VCaP (cell line): ENCODE results near the gene MACROD1.

ENCODE experiments used
- H3K27ac ChIP-seq: fragments of 450-650 bp; 2 replicates; pipeline ENCODE4 v1.5.1; 2017
- TF ChIP-seq, protein P1 (sequence below): fragments of 450-650 bp; conservative IDR thresholded peaks from 2 replicates; pipeline ENCODE4 v1.5.1; 2017; ENCODE audit warnings: mild to moderate bottlenecking, moderate library complexity

Gene MACROD1

DNA sequence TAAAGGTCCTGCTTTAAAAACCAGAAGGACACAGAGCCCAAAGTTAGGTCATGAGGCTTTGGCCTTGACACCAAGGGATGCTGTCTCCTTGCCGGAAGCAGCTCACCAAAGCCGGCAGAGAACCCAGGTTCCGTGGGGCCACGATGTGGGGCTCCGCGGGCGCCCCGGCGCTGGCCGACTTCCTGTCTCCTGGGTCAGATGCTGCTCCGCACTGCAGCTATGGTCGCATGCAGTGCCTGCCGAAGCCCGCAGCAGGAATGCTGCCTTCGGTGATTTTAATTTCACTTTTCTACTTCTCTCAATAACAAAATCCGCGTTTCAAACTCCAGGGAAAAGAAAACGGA, 180.1 kb downstream of the MACROD1 start:
- TF ChIP-seq, protein P1, sequence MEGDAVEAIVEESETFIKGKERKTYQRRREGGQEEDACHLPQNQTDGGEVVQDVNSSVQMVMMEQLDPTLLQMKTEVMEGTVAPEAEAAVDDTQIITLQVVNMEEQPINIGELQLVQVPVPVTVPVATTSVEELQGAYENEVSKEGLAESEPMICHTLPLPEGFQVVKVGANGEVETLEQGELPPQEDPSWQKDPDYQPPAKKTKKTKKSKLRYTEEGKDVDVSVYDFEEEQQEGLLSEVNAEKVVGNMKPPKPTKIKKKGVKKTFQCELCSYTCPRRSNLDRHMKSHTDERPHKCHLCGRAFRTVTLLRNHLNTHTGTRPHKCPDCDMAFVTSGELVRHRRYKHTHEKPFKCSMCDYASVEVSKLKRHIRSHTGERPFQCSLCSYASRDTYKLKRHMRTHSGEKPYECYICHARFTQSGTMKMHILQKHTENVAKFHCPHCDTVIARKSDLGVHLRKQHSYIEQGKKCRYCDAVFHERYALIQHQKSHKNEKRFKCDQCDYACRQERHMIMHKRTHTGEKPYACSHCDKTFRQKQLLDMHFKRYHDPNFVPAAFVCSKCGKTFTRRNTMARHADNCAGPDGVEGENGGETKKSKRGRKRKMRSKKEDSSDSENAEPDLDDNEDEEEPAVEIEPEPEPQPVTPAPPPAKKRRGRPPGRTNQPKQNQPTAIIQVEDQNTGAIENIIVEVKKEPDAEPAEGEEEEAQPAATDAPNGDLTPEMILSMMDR = no peak
- H3K27ac ChIP-seq = peak overlapping the region; percentile 99

DNA sequence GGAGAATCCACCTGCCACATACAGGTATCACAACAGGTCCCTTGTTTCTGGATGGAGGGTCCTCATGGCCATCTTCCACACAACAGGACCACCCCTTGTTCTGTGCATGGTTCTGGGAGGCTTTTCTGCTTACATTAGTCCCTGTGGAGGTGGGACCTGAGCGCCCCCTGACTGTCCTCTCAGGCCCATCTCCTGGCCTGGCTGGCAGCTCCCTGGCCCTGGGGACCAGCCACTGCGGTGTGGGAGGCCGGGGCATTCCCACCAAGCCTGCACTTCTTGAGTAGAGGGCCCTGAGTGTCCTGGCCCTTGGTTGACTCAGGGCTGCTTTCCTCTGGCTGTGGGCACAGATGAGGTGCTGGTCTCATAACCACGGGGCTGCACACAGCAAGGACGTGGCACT, 186.5 kb downstream of the MACROD1 start:
- TF ChIP-seq, protein P1 = peak; percentile 28

DNA sequence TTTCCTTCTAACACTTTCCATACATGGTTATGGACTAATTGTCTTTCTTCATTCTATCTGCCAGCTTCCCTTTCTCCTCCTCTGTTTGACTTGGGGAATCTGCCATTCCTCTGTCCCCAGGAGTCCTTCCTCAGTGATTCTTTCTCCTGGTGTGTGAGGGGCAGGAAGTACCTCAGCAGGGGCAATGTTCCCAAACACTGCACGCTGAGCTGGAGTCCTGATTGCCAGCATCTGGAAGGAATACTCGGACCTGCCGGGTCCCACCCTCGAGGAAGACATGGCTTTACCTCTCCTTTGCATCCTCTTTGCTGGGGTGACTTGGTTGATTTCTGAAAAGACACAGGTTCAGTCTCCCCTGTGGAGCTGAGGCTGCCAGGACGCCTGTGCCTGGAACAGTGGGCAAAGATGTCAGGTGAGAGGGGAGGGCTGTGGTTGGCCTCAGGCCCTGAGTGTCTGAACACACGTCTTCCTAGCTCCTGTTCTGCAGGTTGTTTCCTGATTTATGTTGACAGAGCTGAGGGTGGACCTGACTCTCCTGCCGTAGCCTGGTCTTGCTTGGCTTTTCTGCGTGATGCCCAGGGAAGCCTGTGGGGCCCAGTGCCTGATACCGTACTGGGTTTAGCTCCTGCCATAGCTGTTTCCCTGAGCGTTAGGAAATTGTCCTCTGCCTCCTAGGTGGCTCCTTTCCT, 187.2 kb downstream of the MACROD1 start:
- H3K27ac ChIP-seq = peak overlapping the region; percentile 99
- TF ChIP-seq, protein P1 = no peak

More for the DNA sequence above, 186.5 kb downstream of the MACROD1 start:
- peak overlapping the region; percentile 99 for H3K27ac ChIP-seq

DNA sequence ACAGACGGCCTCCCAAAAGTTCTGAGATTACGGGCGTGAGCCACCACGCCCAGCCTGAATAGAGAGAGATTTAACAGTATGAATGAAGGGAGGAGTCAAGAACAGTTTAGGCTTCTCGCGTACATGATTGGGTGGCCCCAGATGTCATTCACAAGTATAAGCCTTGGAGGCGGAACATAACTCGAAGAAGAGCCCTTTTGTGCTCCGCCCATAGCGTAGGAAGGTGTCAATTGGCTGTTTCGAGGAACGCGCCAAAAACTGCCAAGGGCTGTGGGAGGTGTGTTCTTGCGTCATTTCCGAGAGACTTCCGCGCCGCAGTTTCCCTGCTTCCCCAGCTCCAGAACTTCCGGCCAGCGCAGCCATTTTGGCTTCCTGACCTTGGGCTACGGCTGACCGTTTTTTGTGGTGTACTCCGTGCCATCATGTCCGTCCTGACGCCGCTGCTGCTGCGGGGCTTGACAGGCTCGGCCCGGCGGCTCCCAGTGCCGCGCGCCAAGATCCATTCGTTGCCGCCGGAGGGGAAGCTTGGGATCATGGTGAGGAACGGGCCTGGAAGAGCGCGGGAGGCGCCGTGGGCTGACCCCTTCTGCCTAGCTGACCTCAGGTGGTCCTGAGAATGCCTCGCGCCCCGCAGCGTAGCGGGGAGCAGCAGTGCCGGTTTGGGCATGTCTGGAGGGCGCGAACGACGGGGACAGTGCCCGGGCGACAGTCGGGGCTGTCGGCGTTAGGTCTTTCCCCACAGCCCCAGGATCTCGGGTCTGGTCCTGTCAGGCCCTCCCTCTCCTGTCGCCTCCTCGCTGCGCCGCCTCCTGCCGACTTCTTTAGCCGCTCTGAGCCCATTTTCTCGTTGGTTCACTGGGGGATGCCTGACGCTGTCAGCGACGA, 191.4 kb downstream of the MACROD1 start, which contains the start of gene COX8A:
Gene COX8A, plus strand, starts transcription at position 362 of the 885 bp plus-strand sequence. Its CDS starts 61 bp downstream, at position 423.
- peak within 1 kb of the TSS; percentile 99 for H3K27ac ChIP-seq
- TF ChIP-seq, protein P1 = peak; percentile 71

DNA sequence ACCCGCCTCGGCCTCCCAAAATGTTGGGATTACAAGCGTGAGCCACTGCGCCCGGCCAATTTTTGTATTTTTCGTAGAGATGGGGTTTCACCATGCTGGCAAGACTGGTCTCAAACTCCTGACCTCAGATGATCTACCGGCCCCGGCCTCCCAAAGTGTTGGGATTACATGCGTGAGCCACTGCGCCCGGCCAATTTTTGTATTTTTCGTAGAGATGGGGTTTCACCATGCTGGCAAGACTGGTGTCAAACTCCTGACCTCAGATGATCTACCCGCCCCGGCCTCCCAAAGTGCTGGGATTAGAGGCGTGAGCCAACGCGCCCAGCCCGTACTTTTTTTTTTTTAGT, 192.0 kb downstream of the MACROD1 start:
- H3K27ac ChIP-seq = peak overlapping the region; percentile 99

DNA sequence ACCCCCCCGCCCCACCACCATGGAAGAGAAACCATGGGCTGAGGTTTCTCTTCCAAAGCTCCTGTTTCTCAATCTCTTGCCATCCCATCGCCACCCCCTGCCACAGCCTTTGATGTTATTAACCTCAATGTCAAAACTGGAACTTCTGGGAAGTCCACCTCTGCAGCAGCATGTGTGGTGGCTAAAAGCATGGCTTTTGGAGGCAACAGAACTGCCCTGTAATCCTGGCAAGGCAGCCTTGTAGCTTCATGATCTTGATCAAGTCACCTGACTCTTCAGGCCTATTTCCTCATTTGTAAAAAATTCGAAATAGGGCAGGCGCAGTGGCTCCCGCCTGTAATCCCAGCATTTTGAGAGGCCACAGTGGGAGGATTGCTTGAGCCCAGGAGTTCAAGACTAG, 195.0 kb downstream of the MACROD1 start:
- no peak overlapping the region for H3K27ac ChIP-seq
- TF ChIP-seq, protein P1 = no peak

DNA sequence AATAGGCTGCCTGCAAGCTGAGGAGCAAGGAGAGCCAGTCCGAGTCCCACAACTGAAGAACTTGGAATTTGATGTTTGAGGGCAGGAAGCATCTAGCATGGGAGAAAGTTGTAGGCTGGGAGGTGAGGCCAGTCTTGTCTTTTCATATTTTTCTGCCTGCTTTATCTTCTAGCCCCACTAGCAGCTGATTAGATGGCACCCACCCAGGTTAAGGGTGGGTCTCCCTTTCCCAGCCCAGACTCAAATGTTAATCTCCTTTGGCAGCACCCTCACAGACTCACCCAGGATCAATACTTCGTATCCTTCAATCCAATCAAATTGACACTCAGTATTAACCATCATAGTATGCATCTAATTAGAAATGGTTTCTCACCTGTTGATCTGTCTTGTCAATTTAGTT, 196.5 kb downstream of the MACROD1 start:
- H3K27ac ChIP-seq = no peak overlapping the region
- TF ChIP-seq, protein P1 = no peak

DNA sequence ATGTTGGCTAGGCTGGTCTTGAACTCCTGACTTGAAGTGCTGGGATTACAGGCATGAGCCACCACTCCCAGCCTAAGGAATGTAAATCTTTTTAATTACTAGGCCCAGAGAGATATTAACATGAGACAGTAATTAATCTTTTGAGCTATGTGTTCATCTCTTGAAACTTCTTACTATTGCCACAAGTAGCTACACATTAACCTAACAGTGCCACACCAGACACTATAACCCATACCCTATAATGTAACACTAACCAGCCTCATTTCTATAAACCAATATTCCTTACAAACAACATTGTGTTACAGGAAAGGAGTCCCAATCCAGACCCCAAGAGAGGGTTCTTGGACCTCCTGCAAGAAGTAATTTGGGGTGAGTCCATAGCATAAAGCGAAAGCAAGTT, 199.5 kb downstream of the MACROD1 start:
- TF ChIP-seq, protein P1 = no peak
- no peak overlapping the region for H3K27ac ChIP-seq
